Prostate gland (tissue), 2 donors: ENCODE results near the gene SSTR4. TPM values are rescaled to one million over a fixed set of nuclear protein-coding genes. Genes with fewer than 3 reads are reported as not detected.

ENCODE experiments used
- DNase-seq: peaks from one replicate; pipeline ENCODE4 v3.0.0-alpha.2; 2019; ENCODE audit warnings: low spot score
- H3K27ac ChIP-seq, 2 donors: fragments of 200-600 bp; sonication (generic); 2 replicates each; pipeline ENCODE4 v1.5.1; 2017 to 2019
- H3K27me3 ChIP-seq: fragments of 200-600 bp; sonication (generic); replicated peaks from 2 replicates; pipeline ENCODE4 v1.5.1; 2019; ENCODE audit not compliant: insufficient read depth
- H3K36me3 ChIP-seq, 2 donors: fragments of 200-600 bp; sonication (generic); 1 replicate in 1 of 2; 2 replicates in 1 of 2; pipeline versions ENCODE4 v1.5.1 to v1.8.1; 2017 to 2019
- H3K4me1 ChIP-seq: fragments of 200-600 bp; sonication (generic); replicated peaks from 2 replicates; pipeline ENCODE4 v1.5.1; 2019
- H3K4me3 ChIP-seq, 2 donors: fragments of 200-600 bp; sonication (generic); 2 replicates each; pipeline ENCODE4 v1.5.1; 2017 to 2019
- H3K9me3 ChIP-seq: fragments of 200-600 bp; sonication (generic); 2 replicates; pipeline ENCODE4 v1.5.1; 2017
- CTCF ChIP-seq, 4 experiments: fragments of 200-600 bp in 2 of 4; fragments of 450-650 bp in 2 of 4; sonication (generic) in 2 of 4; IDR thresholded peaks; 1 replicate in 3 of 4; 2 replicates in 1 of 4; pipeline ENCODE4 v1.5.1; 2016 to 2019; ENCODE audit warnings: antibody characterized with exemption in 4 of 4, mild to moderate bottlenecking in 2 of 4, moderate library complexity in 2 of 4
- POLR2A ChIP-seq: fragments of 450-650 bp; IDR thresholded peaks from one replicate; pipeline ENCODE4 v1.6.1; 2016; ENCODE audit warnings: antibody characterized with exemption, mild to moderate bottlenecking
- POLR2AphosphoS5 ChIP-seq: sonication (generic); formaldehyde crosslinking; IDR thresholded peaks from one replicate; pipeline ENCODE4 v1.6.1; 2017; ENCODE audit warnings: antibody characterized with exemption
- WGBS: methylation state at CpG from one replicate; pipeline ENCODE4 v1.1.5; 2018; 5-methylcytosine and 5-hydroxymethylcytosine counted together
- intact Hi-C: fragments of 100-400 bp; cut with DNase I; formaldehyde crosslinking; loops from one replicate; pipeline ENCODE4 v1.14.2; 2022
- total RNA-seq, 2 donors: library from RNA; depleted of rRNA; stranded (reverse); fragments of >200 nt; gene quantifications; one replicate each; pipeline ENCODE4 v1.1.0, GENCODE V29; 2016

SSTR4 gene
- total RNA-seq, 2 donors from 2014 or later, result not detected

DNA sequence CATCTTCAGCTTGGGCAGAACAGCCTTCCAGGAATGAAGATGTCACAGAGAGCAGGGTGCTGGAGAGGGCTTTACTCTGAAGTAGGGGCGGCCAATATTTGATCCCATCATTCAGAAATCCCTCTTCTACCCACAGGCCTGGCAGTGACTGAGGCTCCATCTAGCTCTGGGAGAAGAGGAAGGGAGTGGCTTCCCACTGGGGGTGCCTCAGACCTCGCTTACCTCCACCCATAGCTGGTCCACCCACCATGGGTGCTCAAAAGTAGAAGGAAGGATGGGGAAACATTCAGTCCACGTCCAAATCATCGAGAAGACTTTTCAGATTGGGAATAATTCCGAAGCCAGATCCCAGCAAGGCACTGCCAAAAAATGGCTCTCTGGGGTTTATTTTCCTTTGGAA, 26.1 kb downstream of the SSTR4 start:
- intact Hi-C loops, result no loop called here
- WGBS, result 69% methylated on average over 5 of the region's 5 CpGs
- no peaks in the 10 kb centered on the region for H3K36me3 ChIP-seq

GRCh38 chr20:23061734-23062561, 26.8 kb downstream of the SSTR4 start:
- DNase-seq, result no peak
- WGBS, result 35% methylated on average over 8 of the region's 8 CpGs
- intact Hi-C loops, result no loop called here
- no peaks in the 10 kb centered on the region for H3K27me3 ChIP-seq
- H3K36me3 ChIP-seq, result no peaks in the 10 kb centered on the region
- no peaks in the 10 kb centered on the region for H3K4me1 ChIP-seq
- H3K27ac ChIP-seq, result no peak overlapping the region
- H3K4me3 ChIP-seq, result no peak overlapping the region
- H3K9me3 ChIP-seq, result no peaks in the 10 kb centered on the region
- TF ChIP-seq CTCF (IDR thresholded peaks at IDR 0.05) (peak in 1 of 4 experiments; percentile 14), POLR2A (no peak), POLR2AphosphoS5 (no peak)

More for the DNA sequence above, 26.1 kb downstream of the SSTR4 start:
- Histone ChIP-seq H3K4me1 (no peaks in the 10 kb centered on the region), H3K4me3 (no peak overlapping the region), H3K27me3 (no peaks in the 10 kb centered on the region), H3K27ac (no peak overlapping the region), H3K9me3 (no peaks in the 10 kb centered on the region)
- no peak for TF ChIP-seq CTCF (IDR thresholded peaks at IDR 0.05)
- TF ChIP-seq POLR2A, result no peak
- no peak for TF ChIP-seq POLR2AphosphoS5
- no peak for DNase-seq

GRCh38 chr20:23062632-23063031, 27.5 kb downstream of the SSTR4 start:
- TF ChIP-seq POLR2A (no peak), CTCF (IDR thresholded peaks at IDR 0.05) (no peak), POLR2AphosphoS5 (no peak)
- no peaks in the 10 kb centered on the region for H3K36me3 ChIP-seq
- H3K4me3 ChIP-seq, result no peak overlapping the region
- DNase-seq, result no peak
- no peaks in the 10 kb centered on the region for H3K4me1 ChIP-seq
- H3K9me3 ChIP-seq, result no peaks in the 10 kb centered on the region
- no peaks in the 10 kb centered on the region for H3K27me3 ChIP-seq
- no peak overlapping the region for H3K27ac ChIP-seq
- intact Hi-C loops, result no loop called here

DNA sequence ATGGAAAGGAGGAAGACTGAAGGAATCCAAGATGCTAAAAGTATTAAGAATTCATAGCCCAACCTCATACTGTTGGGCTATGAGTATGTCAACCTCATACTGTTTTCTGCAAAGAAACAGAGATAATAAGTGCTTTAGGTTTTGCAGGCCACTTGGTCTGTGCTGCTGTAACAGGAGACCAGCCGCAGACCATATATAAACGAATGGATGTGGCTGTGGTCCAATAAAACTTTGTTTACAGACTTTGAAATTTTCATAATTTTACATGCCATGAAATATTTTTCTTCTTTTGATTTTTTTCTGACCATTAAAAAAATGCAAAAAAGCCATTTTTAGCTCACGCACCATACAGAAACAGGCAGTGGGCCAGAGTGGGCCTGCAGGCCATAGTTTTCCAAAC, 28.1 kb downstream of the SSTR4 start:
- Histone ChIP-seq H3K27ac (no peak overlapping the region), H3K36me3 (no peaks in the 10 kb centered on the region), H3K4me1 (no peaks in the 10 kb centered on the region), H3K4me3 (no peak overlapping the region), H3K27me3 (no peaks in the 10 kb centered on the region), H3K9me3 (no peaks in the 10 kb centered on the region)
- intact Hi-C loops, result no loop called here
- DNase-seq, result no peak
- WGBS, result 77% methylated on average over 3 of the region's 3 CpGs
- TF ChIP-seq POLR2A, result no peak
- no peak for TF ChIP-seq CTCF (IDR thresholded peaks at IDR 0.05)
- TF ChIP-seq POLR2AphosphoS5, result no peak

DNA sequence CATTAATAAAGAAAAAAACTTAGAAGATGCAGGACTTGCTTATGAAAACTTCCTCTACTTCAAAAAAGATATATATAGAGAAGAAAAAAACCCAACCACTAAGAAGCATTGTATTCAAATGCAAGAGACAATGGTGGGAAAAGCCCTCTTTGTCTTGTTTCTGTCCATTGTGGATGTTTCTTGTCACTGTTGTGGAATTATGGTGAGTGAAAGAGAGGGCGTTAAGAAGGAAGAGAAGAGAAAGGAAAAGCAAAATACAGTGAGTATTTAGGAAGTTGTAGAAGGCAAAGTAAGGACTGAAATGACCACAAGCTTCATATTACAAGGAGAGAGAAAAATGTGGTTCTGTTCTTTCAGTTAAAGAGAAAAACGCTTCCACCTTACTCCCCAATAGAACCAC, 28.5 kb downstream of the SSTR4 start:
- H3K36me3 ChIP-seq, result no peaks in the 10 kb centered on the region
- no peak overlapping the region for H3K4me3 ChIP-seq
- H3K27me3 ChIP-seq, result no peaks in the 10 kb centered on the region
- intact Hi-C loops, result no loop called here
- no peak for TF ChIP-seq POLR2AphosphoS5
- no peak for TF ChIP-seq POLR2A
- TF ChIP-seq CTCF (IDR thresholded peaks at IDR 0.05), result no peak
- H3K27ac ChIP-seq, result no peak overlapping the region
- 85% methylated on average over 2 of the region's 2 CpGs for WGBS
- DNase-seq, result no peak
- no peaks in the 10 kb centered on the region for H3K4me1 ChIP-seq
- no peaks in the 10 kb centered on the region for H3K9me3 ChIP-seq
